CD4-positive, alpha-beta T cell treated with Interleukin-17A for 1 hour (primary cell): ENCODE measurements around the gene TSPAN6.

Experiments used
- DNase-seq: peaks from one replicate; pipeline ENCODE4 v3.0.0-alpha.2; 2020

TSPAN6 gene

GRCh38 chrX:100636321-100636991, at the start of gene TSPAN6:
Gene TSPAN6, minus strand, starts transcription at chrX:100636806. Its CDS starts 112 bp downstream, at chrX:100636694.
- peak; percentile 80 for DNase-seq

- DNase-seq, result no peak
Measured at GRCh38 chrX:100685997-100686305, 49.3 kb upstream of the TSPAN6 start.

- DNase-seq, result peak; percentile 70
Measured at GRCh38 chrX:100685284-100685996, 48.8 kb upstream of the TSPAN6 start.

- DNase-seq, result no peak
Measured at GRCh38 chrX:100682939-100683338, 46.3 kb upstream of the TSPAN6 start.

- DNase-seq, result no peak
Measured at GRCh38 chrX:100681599-100681998, 45.0 kb upstream of the TSPAN6 start.

- no peak for DNase-seq
Measured at GRCh38 chrX:100680756-100681155, 44.1 kb upstream of the TSPAN6 start.

GRCh38 chrX:100677611-100678181, 41.1 kb upstream of the TSPAN6 start:
- DNase-seq, result no peak

GRCh38 chrX:100674705-100675104, 38.1 kb upstream of the TSPAN6 start:
- no peak for DNase-seq

GRCh38 chrX:100673397-100673953, 36.9 kb upstream of the TSPAN6 start:
- DNase-seq, result no peak

- DNase-seq, result no peak
Measured at GRCh38 chrX:100672966-100673365, 36.4 kb upstream of the TSPAN6 start.

- no peak for DNase-seq
Measured at GRCh38 chrX:100663642-100664041, 27.0 kb upstream of the TSPAN6 start.

GRCh38 chrX:100662796-100663195, 26.2 kb upstream of the TSPAN6 start:
- DNase-seq, result no peak

GRCh38 chrX:100662170-100662569, 25.6 kb upstream of the TSPAN6 start:
- no peak for DNase-seq

- no peak for DNase-seq
Measured at GRCh38 chrX:100659431-100660137, 23.0 kb upstream of the TSPAN6 start.

GRCh38 chrX:100658941-100659381, 22.4 kb upstream of the TSPAN6 start:
- no peak for DNase-seq

GRCh38 chrX:100654261-100654660, 17.7 kb upstream of the TSPAN6 start:
- no peak for DNase-seq

- DNase-seq, result no peak
Measured at GRCh38 chrX:100652266-100652665, 15.7 kb upstream of the TSPAN6 start.

- DNase-seq, result no peak
Measured at GRCh38 chrX:100650841-100651240, 14.2 kb upstream of the TSPAN6 start.

GRCh38 chrX:100649550-100650356, 13.1 kb upstream of the TSPAN6 start:
- no peak for DNase-seq

- DNase-seq, result no peak
Measured at GRCh38 chrX:100648458-100649417, 12.1 kb upstream of the TSPAN6 start.

- no peak for DNase-seq
Measured at GRCh38 chrX:100647739-100648138, 11.1 kb upstream of the TSPAN6 start.
